DMS53 treated with DMSO at 0.1 percent for 48 hours (cell line): ENCODE results near the gene RPL27.
"Not testable (repeated sequence)": the region's sequence is repeated elsewhere in the genome, so short reads cannot be mapped to it uniquely, and the experiment has no call there.

Experiments
- DNase-seq: peaks from one replicate; lab custom pipeline; 2025; ENCODE audit not compliant: unreplicated experiment; lab: John Stamatoyannopoulos, UW

Gene RPL27

GRCh38 chr17:42997984-42998938 lies at the start of gene RPL27:
RPL27 (plus strand) TSS chr17:42998419; CDS start chr17:42998751, 332 bp downstream.
- DNase-seq: peak; percentile 99

- DNase-seq: no peak
Measured at GRCh38 chr17:42950044-42950783, 48.0 kb upstream of the RPL27 start.

GRCh38 chr17:42953669-42954068 lies 44.5 kb upstream of the RPL27 start:
- no peak for DNase-seq

DNA sequence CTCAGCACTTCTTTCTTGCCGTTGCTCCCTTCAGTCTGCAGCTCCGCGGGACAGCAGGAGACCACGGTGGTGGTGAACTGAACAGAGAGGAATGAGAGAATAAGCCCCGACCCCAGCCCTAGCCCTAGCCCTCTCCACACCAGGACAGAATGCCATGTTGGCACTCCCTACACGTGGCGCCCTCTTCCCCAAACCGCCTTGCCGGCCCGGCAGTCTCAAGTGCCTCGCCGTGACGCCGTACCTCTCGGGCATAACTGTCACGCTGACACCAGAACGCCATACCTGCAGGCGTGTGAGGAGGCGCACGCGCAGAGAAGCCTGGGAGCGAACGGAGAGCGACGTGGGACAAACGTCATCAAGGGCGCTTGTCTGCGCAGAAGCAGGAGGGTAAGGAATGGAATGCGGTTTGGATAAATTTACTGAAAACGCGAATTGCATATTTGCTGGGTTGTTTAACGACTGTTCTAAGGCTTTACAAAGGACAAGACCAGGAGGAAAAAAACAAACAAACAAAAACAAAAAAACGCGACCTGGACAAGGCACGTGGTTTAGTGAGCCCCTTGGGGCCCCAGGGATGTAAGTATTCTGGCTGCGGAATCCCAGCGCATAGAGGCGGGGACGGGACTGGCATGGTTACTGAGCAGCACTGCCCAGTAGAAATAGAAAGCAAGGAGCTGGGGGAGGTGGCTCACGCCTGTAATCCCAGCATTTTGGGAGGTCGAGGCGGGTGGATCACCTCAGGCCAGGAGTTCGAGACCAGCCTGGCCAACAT lies 33.9 kb upstream of the RPL27 start, which contains the start of gene AARSD1:
Gene AARSD1, minus strand, starts transcription at position 294 of the 772 bp plus-strand sequence. Its CDS starts 14 bp downstream, at position 280.
- peak; percentile 96 for DNase-seq

DNA sequence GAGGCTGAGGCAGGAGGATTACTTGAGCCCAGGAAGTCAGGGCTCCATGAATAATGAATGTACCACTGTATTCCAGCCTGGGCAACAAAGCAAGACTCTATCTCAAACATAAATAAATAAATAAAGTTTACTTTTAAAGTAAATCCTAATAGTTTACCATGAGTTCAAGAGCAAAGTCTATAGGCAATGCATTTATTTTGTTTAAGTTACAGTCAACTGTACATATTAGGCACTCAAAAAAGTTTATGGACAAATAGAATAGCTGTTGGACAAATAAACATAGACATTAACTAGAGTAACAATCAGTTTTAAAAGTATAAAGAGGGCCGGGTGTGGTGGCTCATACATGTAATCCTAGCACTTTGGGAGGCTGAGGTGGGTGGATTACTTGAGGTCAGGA lies 30.3 kb upstream of the RPL27 start:
- DNase-seq: no peak

DNA sequence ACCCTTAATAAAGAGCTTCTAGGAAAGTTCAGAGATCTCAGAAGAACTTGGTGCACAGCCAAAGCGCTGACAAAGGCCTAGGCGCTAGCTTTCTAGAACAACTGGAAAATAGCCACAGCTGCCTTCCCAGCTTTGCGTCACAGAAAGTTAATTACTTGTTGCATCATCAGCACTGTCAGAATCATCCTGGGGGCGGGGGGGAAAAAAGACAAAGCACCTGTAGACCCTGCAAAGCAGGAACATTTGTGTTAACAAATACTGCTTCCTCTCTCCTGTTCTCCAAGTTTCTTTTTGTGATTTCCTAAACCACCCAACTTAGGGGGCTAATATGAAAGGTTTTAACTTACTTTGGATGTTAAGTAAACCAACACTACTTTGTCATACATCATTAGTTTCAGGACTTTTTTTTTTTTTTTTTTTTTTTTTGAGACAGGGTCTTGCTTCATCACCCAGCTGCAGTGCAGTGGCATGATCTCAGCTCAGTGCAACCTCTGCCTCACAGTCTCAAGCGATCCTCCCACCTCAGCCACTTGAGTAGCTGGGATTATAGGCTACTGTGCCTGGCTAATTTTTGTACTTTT lies 29.1 kb upstream of the RPL27 start:
- no peak for DNase-seq

- DNase-seq: no peak
Measured at GRCh38 chr17:42971589-42971988, 26.6 kb upstream of the RPL27 start.

GRCh38 chr17:42973323-42973722 lies 24.9 kb upstream of the RPL27 start:
- DNase-seq: not testable (repeated sequence)

GRCh38 chr17:42975265-42975664 lies 23.0 kb upstream of the RPL27 start:
- DNase-seq: no peak

GRCh38 chr17:42975701-42976100 lies 22.5 kb upstream of the RPL27 start:
- not testable (repeated sequence) for DNase-seq

DNA sequence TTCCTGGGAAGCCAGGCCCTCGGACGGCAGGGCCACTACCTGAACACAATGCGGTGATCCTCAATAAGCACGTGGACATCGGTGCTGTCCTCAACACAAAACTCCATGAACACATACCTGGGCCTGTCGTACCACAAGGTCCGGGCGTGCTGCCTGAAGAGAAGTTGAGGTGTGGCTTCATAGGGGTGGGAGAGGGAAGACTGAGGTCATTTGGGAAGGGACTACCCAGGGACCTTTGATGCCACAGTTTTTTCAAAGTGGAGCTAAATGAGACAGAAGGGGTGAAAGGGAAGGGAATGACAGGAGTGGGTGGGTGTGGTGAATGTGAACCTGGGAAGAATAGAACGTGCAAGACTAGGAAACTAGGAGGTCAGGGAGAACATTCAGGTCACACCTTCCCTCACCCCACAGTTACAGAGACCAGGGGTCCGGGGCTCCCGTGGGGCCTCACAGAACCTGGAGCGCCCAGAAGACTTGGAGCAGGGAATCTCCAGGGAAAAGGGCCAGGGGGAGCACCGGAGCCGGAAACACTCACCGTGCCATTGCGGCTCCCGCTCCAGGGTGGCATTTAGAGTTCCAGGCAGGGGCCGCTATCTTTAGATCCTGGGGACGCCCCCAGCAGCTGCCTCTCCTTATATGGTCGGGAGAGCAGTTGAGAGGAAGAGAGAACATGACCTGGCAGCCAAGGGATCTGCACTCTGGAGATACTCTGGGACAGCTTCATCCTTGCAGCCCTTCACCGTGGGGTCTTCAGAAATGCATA lies 18.5 kb upstream of the RPL27 start, which contains the start of gene PTGES3L:
Gene PTGES3L, minus strand, starts transcription at position 570 of the 763 bp plus-strand sequence. Its CDS starts 27 bp downstream, at position 543.
- DNase-seq: peak; percentile 86

DNA sequence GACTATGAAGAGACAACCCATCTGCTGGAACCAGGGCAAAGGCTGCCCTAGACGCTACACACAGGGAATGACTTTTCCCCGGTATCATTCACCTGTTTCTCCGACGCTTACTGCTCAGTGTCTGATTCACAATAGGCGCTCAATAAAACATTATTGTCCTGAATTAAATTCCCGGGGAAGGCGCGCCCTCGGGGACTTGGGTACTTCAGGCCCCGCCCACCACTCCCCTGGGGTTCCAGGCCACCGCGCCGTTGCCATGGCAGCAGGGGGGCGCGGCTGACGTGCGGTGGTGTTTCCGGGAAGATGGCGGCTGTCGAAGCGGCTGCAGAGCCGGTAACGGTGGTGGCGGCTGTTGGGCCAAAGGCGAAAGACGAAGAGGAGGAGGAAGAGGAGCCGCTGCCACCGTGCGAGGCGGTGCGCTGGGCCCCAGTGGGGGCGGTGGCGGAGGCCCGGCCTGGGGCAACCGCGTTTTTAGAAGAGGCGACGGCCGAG lies 17.9 kb upstream of the RPL27 start, which contains the start of gene RUNDC1:
Gene RUNDC1, plus strand, starts transcription at position 292 of the 492 bp plus-strand sequence. Its CDS starts 12 bp downstream, at position 304.
- peak; percentile 85 for DNase-seq

GRCh38 chr17:42980766-42981397 lies 17.3 kb upstream of the RPL27 start:
- DNase-seq: peak; percentile 63

- no peak for DNase-seq
Measured at GRCh38 chr17:42982266-42982665, 16.0 kb upstream of the RPL27 start.

GRCh38 chr17:42985225-42985624 lies 13.0 kb upstream of the RPL27 start:
- DNase-seq: no peak

DNA sequence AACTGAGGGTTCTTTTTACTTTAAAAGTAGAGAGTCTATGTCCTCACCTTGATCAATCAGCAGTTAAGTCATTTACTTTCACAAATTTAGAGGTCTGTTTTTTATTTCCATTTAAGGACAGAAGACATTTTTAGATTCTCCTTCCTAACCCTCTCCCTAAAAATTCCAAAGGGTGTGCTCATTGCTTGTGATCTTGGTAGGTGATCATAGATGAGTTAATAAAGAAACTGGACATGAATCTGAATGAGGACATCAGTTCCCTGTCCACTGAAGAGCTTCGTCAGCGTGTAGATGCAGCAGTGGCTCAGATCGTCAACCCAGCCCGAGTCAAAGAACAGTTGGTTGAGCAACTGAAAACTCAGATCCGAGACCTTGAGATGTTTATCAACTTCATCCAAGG lies 9.1 kb upstream of the RPL27 start:
- no peak for DNase-seq

- DNase-seq: peak; percentile 65
Measured at GRCh38 chr17:42989726-42990652, 8.2 kb upstream of the RPL27 start.

GRCh38 chr17:42991471-42991870 lies 6.7 kb upstream of the RPL27 start:
- no peak for DNase-seq
